Loucy (cell line): Measurements from ENCODE around the gene C1orf105.
"Not testable (repeated sequence)": the region's sequence is repeated elsewhere in the genome, so short reads cannot be mapped to it uniquely, and the experiment has no call there.

Experiments used
- H2AFZ ChIP-seq: fragments of 200-600 bp; sonication (generic); 2 replicates; pipeline ENCODE4 v1.6.0; 2016; ENCODE audit warnings: antibody characterized with exemption, mild to moderate bottlenecking, low read length, moderate library complexity
- H3F3A ChIP-seq: fragments of 200-600 bp; 2 replicates; pipeline ENCODE4 v1.6.0; 2016; ENCODE audit warnings: antibody characterized with exemption, low read depth, mild to moderate bottlenecking
- H3K27me3 ChIP-seq: fragments of 200-600 bp; sonication (generic); 2 replicates; pipeline ENCODE4 v1.6.1; 2014; ENCODE audit warnings: low read length, mild to moderate bottlenecking; ENCODE audit not compliant: insufficient read depth, poor library complexity, severe bottlenecking
- H3K36me3 ChIP-seq: fragments of 200-600 bp; sonication (generic); 2 replicates; pipeline ENCODE4 v1.6.1; 2016; ENCODE audit warnings: low read length; ENCODE audit not compliant: insufficient read depth
- H3K4me1 ChIP-seq: fragments of 200-600 bp; sonication (generic); 2 replicates; pipeline ENCODE4 v1.5.1; 2014; ENCODE audit warnings: low read length, mild to moderate bottlenecking; ENCODE audit not compliant: insufficient read depth, poor library complexity, severe bottlenecking
- H3K4me2 ChIP-seq: fragments of 200-600 bp; sonication (generic); 2 replicates; pipeline ENCODE4 v1.6.0; 2014; ENCODE audit warnings: antibody characterized with exemption, low read length, low read depth, mild to moderate bottlenecking; ENCODE audit not compliant: poor library complexity, severe bottlenecking
- H3K4me3 ChIP-seq: fragments of 200-600 bp; sonication (generic); 2 replicates; pipeline ENCODE4 v1.5.1; 2014; ENCODE audit warnings: low read length, mild to moderate bottlenecking, mixed read lengths; ENCODE audit not compliant: poor library complexity, severe bottlenecking
- H3K79me2 ChIP-seq: fragments of 200-600 bp; sonication (generic); 2 replicates; pipeline ENCODE4 v1.6.1; 2014; ENCODE audit warnings: low read length; ENCODE audit not compliant: insufficient read depth
- H3K9ac ChIP-seq: fragments of 200-600 bp; sonication (generic); 2 replicates; pipeline ENCODE4 v1.6.0; 2014; ENCODE audit warnings: mild to moderate bottlenecking, low read depth, low read length, moderate library complexity; ENCODE audit not compliant: poor library complexity, severe bottlenecking
- H3K9me2 ChIP-seq: fragments of 200-600 bp; sonication (generic); replicated peaks from 2 replicates; pipeline ENCODE4 v1.6.1; 2016; ENCODE audit warnings: low read depth, low read length, mixed read lengths
- H3K9me3 ChIP-seq: fragments of 200-600 bp; sonication (generic); 2 replicates; pipeline ENCODE4 v1.6.1; 2014; ENCODE audit warnings: mild to moderate bottlenecking, antibody characterized with exemption, low read length, low read depth; ENCODE audit not compliant: insufficient read depth
- H4K20me1 ChIP-seq: fragments of 200-600 bp; sonication (generic); 2 replicates; pipeline ENCODE4 v1.6.0; 2014; ENCODE audit warnings: antibody characterized with exemption, low read length, mild to moderate bottlenecking; ENCODE audit not compliant: insufficient read depth, poor library complexity, severe bottlenecking
- CTCF ChIP-seq: fragments of 200-600 bp; sonication (generic); conservative IDR thresholded peaks from 2 replicates; pipeline ENCODE4 v1.5.1; 2014; ENCODE audit warnings: mild to moderate bottlenecking, antibody characterized with exemption, low read length
- EZH2phosphoT487 ChIP-seq: fragments of 200-600 bp; IDR thresholded peaks from 2 replicates; pipeline ENCODE4 v1.6.1; 2018; ENCODE audit warnings: antibody characterized with exemption, mild to moderate bottlenecking, moderate library complexity, borderline replicate concordance

C1orf105 gene

GRCh38 chr1:172431721-172432192, 11.3 kb downstream of the C1orf105 start:
- no peaks in the 10 kb centered on the region for H3K9me2 ChIP-seq
- no peaks in the 10 kb centered on the region for H4K20me1 ChIP-seq
- no peak overlapping the region for H3K4me3 ChIP-seq
- no peak for TF ChIP-seq EZH2phosphoT487
- TF ChIP-seq CTCF = no peak
- no peaks in the 10 kb centered on the region for H3K36me3 ChIP-seq
- no peaks in the 10 kb centered on the region; the same call in 1 of the 2 replicates for H3K79me2 ChIP-seq
- H3K9me3 ChIP-seq = no peaks in the 10 kb centered on the region
- H3K4me2 ChIP-seq = peak overlapping the region; percentile 50
- H3F3A ChIP-seq = peaks cover 3% of the 10 kb centered on the region; the same call in 1 of the 2 replicates
- no peak overlapping the region for H2AFZ ChIP-seq
- peaks cover 38% of the 10 kb centered on the region for H3K4me1 ChIP-seq
- no peaks in the 10 kb centered on the region for H3K27me3 ChIP-seq
- H3K9ac ChIP-seq = no peak overlapping the region

GRCh38 chr1:172437183-172437582, 16.7 kb downstream of the C1orf105 start:
- H3K9ac ChIP-seq, H3K27me3 ChIP-seq, H3K4me2 ChIP-seq, H3K9me3 ChIP-seq, H3K9me2 ChIP-seq, H2AFZ ChIP-seq, H4K20me1 ChIP-seq, H3K36me3 ChIP-seq, H3K4me3 ChIP-seq, H3F3A ChIP-seq: not testable (repeated sequence)
- H3K4me1 ChIP-seq = peaks cover 13% of the 10 kb centered on the region
- H3K79me2 ChIP-seq = peaks cover 26% of the 10 kb centered on the region

GRCh38 chr1:172442404-172442803, 21.9 kb downstream of the C1orf105 start:
- H3K9me2 ChIP-seq = no peaks in the 10 kb centered on the region
- no peaks in the 10 kb centered on the region for H3F3A ChIP-seq
- H3K4me1 ChIP-seq = peaks cover 34% of the 10 kb centered on the region
- H3K4me3 ChIP-seq = peak overlapping the region; percentile 83
- TF ChIP-seq CTCF (no peak), EZH2phosphoT487 (no peak)
- H3K4me2 ChIP-seq = peak overlapping the region; percentile 92
- no peaks in the 10 kb centered on the region for H3K9me3 ChIP-seq
- no peaks in the 10 kb centered on the region for H3K27me3 ChIP-seq
- no peak overlapping the region for H2AFZ ChIP-seq
- H3K9ac ChIP-seq = peak overlapping the region; percentile 91
- H3K36me3 ChIP-seq = no peaks in the 10 kb centered on the region
- no peaks in the 10 kb centered on the region for H4K20me1 ChIP-seq
- peaks cover 48% of the 10 kb centered on the region for H3K79me2 ChIP-seq

- H3K9ac ChIP-seq = peak overlapping the region; percentile 91
- peaks cover 34% of the 10 kb centered on the region for H3K4me1 ChIP-seq
- peak overlapping the region; percentile 92 for H3K4me2 ChIP-seq
- H3K9me3 ChIP-seq = no peaks in the 10 kb centered on the region
- H3K36me3 ChIP-seq = no peaks in the 10 kb centered on the region
- no peaks in the 10 kb centered on the region for H3F3A ChIP-seq
- H3K9me2 ChIP-seq = no peaks in the 10 kb centered on the region
- H4K20me1 ChIP-seq = no peaks in the 10 kb centered on the region
- TF ChIP-seq EZH2phosphoT487 (no peak), CTCF (no peak)
- no peaks in the 10 kb centered on the region for H3K27me3 ChIP-seq
- peak overlapping the region; percentile 75 for H2AFZ ChIP-seq
- peak overlapping the region; percentile 83 for H3K4me3 ChIP-seq
- H3K79me2 ChIP-seq = peaks cover 48% of the 10 kb centered on the region
Measured at GRCh38 chr1:172442843-172443565, 22.5 kb downstream of the C1orf105 start.
